RCC 7860 (cell line): ENCODE data around the gene ZFYVE28.

Experiments used
- DNase-seq: peaks from one replicate; pipeline ENCODE4 v3.0.0-alpha.2; 2015; ENCODE audit warnings: low spot score
- FAIRE-seq: peaks from 2 replicates; lab custom pipeline; 2012; peaks lifted over from hg19 to GRCh38; lab: Jason Lieb, UNC

The ZFYVE28 gene

GRCh38 chr4:2446656-2447564, 28.5 kb upstream of the ZFYVE28 start:
- DNase-seq (no peak), FAIRE-seq (no peak)

GRCh38 chr4:2445571-2445970, 27.1 kb upstream of the ZFYVE28 start:
- no peak for DNase-seq
- no peak for FAIRE-seq

GRCh38 chr4:2445130-2445529, 26.7 kb upstream of the ZFYVE28 start:
- FAIRE-seq (no peak), DNase-seq (no peak)

- FAIRE-seq (no peak), DNase-seq (no peak)
These were observed 25.7 kb upstream of the ZFYVE28 start for GRCh38 chr4:2443956-2444740.

- no peak for FAIRE-seq
- DNase-seq, result no peak
These were observed 24.8 kb upstream of the ZFYVE28 start for GRCh38 chr4:2443061-2443730.

DNA sequence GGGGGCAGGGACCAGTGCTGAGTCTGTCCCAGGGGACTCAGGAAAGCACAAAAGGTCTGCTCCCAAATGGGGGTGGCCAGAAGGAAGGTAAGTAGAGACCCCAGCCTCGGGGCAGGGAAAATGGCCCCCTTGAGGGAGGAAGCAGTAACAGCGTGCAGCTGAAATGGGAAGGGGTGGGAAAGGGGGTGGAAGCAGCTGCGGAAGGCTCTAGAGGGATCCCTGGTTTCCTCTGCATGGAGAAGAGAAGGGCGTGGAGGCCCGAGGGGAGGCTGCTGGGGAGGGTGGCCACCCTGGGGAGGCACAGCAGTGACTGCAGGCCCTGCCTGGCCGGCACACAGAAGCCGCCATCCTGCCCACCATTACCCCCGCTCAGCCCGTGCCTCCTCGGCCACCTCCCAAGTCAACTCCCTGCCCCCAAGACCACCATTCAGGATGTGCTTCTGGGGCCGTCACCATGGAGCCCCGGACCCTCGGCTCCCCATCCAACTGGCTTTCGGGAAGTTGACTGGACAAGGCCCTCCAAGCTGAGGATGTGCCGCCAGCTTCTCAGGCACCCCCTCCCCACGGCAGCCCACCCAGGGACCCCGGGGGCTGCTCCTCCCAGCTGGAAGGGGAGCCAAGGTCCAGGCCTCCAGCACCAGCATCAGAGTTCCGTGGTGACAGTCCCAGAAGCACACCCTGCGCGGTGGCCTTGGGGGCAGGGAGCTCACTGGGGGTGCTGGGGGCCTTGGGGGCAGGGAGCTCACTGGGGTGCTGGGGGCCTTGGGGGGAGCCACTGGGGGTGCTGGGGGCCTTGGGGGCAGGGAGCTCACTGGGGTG, 23.9 kb upstream of the ZFYVE28 start:
- DNase-seq (no peak), FAIRE-seq (no peak)

- no peak for FAIRE-seq
- peak; percentile 26 for DNase-seq
These were observed 23.1 kb upstream of the ZFYVE28 start for GRCh38 chr4:2441393-2442174.

DNA sequence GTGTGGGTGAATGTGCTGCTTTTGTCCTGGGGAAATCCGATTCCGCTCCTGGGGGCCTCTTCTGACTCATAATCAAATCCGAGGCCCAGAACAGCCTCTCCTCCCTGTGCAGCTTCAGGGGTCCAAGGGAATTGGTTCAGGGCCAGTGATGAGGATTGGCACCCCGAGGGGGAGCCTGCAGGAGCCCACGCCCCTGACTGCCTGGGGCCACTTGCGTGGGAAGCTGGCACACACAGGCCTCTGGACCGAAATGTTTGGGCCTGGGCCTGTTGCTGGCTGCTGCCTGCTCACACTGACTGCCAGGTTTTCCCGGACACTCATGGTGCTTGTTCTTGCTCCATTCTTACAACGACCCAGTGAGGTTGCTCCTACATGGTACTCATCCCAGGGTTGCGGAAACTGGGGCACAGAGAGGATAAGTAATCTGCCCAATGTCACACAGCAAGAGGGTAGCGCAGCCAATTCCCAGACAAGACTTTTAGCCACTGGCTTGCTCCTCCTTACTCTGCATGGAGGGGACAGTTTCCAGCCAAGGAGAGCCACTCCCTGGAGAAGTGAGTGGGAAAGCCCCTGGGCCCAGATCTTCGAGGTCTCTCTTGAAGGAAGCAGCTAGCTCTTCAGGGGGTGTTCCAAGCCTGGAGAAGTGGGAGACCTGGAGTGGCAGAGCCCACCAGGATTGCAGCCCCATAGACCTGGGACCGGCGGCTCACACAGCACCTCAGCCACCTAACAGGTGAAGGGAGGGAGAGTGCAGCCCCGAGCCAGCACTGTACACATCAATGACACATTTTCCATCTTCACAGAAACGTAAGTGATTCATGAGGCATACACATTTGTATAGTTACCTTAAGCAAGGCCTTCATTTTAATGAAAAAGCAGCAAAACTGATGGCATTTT, 20.6 kb upstream of the ZFYVE28 start:
- FAIRE-seq (no peak), DNase-seq (no peak)

DNA sequence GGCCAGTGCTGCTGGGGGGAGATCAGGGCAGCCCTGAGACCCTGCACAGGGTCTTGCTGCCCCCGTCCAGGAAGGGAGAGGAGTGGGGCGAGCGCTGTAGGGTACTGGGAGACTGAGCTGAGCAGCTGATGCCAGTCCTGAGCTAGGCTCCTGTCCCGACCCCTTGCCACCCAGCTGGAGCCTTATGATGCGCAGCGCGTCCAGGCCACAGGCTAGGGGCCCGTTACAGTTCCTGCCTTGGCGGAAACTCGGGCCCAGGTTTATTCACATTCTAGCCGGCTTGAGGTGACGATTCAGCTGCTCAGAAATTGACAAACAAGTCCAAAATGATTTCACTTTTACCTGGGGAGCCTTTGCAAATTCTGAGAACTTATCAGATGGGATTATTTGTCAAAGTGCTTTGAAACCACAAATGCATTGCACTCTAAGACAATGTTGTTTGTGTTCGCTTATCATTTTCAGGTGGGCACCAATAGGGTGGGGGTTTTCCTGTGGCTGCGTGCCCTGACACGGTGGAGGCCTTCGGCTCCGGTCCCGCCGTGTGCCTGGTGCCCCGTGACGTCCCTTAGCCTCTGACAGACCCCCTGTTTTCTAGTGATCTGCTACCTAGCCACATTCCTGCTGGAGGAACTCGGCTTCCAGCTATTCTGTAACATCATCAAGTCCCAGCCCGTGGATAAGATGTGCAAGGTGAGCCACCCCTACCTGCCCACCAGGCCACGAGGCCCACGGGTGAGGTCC, 19.2 kb upstream of the ZFYVE28 start:
- no peak for FAIRE-seq

DNA sequence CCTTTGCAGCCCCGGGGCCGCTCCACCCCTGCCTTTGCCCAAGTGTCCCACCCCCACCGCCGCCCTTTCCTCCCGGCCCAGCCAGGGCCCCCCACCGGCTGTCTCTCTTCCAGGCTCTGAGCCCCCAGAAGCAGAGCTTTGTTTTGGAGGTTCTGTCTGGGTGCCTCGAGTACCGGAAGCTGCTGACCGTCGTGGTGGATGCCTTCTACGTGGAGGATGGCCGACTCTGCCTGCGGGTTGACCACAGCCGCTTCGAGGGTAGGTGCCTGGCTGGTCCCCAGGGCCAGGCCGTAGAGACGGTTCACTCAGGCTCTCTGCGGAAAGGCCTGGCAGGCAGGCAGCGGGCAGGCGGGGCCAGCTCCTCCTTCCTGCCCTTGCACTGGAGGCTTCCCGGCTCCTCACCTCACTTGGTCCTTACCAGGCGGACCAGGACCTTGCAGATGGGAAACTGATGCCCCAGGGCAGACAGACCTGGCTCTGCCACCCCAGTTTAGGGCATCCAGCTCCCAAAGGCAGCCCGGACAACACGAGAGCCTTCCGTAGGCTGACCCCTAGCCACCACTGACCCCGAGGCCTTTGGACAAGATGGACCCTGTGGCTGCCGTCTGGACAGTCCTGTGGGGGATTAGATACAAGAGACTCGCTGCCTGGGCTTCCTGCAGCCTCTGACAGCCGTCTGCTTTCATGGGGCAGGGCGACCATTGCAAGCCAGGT, 18.5 kb upstream of the ZFYVE28 start:
- no peak for DNase-seq
- no peak for FAIRE-seq

More for the DNA sequence above, 19.2 kb upstream of the ZFYVE28 start:
- DNase-seq, result no peak

DNA sequence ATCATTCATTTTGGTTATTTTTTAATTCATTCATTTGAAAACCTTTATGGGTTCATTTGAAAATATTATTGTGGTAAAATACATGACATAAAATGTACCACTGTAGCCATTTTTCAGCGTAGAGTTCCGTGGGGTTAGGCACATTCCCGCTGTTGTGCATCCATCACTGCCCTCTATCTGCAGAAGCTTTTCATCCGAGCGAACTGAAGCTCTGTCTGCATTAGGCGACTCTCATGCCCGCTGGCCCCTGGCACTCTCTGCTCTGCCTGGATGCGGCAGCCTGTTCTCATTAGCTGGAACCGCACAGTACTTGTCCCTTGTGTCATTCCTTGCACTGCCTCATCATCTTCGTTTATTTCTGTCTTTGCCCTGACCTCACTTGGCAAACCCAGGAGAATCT, 17.9 kb upstream of the ZFYVE28 start:
- FAIRE-seq (no peak), DNase-seq (no peak)

GRCh38 chr4:2434420-2434819, 16.0 kb upstream of the ZFYVE28 start:
- FAIRE-seq, result no peak
- DNase-seq, result no peak

GRCh38 chr4:2433609-2434350, 15.3 kb upstream of the ZFYVE28 start:
- no peak for FAIRE-seq
- no peak for DNase-seq

DNA sequence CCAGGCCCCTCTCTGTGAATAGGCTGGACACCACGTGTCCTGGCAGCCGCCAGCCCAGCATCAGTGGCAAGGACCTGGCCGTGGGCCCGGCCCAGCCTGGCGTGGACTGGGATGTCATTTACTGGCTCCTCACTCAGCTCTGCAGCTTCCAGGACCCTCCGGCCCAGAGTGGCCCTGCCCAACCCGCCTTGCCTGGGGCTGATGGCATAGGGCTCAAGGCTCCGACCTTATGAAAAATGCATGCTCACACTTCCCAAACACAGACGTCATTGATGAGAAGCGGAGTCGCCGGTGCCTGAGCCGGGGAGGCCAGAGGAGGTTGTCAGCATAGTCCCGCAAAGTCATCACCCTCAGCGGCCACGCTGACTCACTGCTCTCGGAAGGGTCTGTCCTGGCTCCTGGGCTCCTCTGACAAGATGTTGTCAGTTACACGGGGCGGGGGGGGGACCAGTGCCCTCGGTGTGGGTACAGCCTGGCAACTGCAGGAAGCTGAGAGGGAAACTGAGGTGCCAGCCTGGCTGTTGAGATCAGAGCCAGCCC, 14.6 kb upstream of the ZFYVE28 start:
- FAIRE-seq (peak; percentile 38), DNase-seq (peak; percentile 86)

DNA sequence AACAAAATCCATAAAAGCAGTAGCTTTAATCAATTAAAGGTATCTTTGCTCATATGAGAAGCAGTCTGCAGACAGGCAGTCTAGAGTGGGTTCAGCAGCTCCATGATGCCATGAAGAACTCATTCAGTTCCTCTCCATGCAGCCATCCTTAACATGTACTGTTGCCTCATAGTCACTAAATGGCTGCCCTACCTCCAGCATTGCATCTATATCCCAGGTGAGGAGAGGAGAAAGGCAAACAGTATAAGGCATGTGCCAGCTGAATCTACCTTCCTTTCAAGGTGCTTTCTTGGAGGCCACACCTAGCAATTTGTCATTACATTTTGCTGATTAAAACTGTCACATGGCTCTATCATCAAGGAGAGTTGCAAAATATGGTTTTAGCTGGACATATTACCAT, 13.6 kb upstream of the ZFYVE28 start:
- no peak for DNase-seq
- no peak for FAIRE-seq

DNA sequence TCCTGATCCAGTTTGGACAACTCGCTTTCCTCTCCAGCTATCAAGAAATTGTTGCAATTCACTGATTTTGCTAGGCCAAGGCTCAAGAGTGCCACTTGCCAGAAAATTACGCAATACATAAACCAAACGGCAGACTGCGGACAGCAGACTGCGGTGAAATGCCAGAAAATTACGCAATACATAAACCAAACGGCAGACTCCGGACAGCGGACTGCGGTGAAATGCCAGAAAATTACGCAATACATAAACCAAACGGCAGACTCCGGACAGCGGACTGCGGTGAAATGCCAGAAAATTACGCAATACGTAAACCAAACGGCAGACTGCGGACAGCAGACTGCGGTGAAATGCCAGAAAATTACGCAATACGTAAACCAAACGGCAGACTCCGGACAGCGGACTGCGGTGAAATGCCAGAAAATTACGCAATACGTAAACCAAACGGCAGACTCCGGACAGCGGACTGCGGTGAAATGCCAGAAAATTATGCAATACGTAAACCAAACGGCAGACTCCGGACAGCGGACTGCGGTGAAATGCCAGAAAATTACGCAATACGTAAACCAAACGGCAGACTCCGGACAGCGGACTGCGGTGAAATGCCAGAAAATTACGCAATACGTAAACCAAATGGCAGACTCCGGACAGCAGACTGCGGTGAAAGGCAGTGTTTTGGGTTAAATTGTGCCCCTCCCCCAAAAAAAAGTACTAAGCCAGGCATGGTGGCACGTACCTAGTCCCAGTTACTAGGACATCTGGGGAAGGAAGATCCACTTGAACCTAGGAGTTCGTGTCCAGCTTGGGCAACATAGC, 11.7 kb upstream of the ZFYVE28 start:
- DNase-seq (peak; percentile 19), FAIRE-seq (peak; percentile 37)
